GM12874 (cell line): ENCODE measurements around the gene H1-8.

Experiments used
- TF ChIP-seq, protein P1 (sequence below): IDR thresholded peaks from 2 replicates; pipeline ENCODE4 v1.5.1; 2011; ENCODE audit warnings: low read depth, mild to moderate bottlenecking, control low read depth, low read length, moderate library complexity; ENCODE audit not compliant: insufficient read depth

Gene H1-8

DNA sequence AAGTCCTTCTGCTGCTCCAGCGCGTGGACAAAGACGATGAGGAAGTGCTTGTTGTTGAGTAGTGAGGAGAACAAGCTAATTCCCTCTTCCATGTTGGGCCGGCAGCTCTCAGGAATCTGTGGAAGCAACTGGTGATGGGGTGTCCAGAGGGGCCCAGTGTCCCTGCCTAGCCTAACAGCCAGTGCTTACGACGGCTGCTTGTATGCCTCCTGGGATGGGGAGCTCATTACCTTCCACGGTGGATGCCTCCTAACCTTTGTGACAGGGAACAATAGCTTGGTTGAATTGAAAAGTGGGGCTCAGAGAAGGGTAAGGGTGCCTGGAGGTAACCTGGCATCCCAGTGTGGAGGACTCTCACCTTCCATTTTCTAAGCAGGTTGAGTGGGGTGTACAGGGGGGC lies 22.9 kb downstream of the H1-8 start:
- TF ChIP-seq, protein P1, sequence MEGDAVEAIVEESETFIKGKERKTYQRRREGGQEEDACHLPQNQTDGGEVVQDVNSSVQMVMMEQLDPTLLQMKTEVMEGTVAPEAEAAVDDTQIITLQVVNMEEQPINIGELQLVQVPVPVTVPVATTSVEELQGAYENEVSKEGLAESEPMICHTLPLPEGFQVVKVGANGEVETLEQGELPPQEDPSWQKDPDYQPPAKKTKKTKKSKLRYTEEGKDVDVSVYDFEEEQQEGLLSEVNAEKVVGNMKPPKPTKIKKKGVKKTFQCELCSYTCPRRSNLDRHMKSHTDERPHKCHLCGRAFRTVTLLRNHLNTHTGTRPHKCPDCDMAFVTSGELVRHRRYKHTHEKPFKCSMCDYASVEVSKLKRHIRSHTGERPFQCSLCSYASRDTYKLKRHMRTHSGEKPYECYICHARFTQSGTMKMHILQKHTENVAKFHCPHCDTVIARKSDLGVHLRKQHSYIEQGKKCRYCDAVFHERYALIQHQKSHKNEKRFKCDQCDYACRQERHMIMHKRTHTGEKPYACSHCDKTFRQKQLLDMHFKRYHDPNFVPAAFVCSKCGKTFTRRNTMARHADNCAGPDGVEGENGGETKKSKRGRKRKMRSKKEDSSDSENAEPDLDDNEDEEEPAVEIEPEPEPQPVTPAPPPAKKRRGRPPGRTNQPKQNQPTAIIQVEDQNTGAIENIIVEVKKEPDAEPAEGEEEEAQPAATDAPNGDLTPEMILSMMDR, result no peak

DNA sequence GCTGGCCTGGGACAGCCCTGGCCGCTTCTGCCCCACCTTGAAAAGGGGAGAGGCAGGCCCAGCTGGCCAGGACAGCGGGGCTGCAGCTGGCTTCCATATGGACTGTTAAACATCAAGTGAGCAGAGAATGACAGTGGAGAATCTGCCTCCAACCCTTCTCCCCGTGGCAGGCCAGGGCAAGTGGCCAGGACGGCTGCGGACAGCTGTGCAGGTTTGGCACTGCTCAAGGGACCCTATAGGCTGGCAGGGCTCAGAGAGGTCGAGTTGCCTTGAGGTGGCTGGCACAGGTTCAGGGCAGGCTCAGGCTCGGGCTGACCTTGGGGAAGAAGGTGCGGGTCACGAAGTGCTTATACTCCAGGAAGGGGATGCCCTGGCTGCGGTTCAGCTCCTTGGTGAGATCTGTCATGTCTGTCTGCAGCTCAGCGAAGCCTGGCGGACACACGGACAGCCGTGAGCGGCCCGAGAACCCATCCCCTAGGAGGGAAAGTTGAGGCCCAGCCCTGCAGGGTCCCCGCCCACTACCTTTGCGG lies 24.3 kb downstream of the H1-8 start:
- TF ChIP-seq, protein P1, result no peak

DNA sequence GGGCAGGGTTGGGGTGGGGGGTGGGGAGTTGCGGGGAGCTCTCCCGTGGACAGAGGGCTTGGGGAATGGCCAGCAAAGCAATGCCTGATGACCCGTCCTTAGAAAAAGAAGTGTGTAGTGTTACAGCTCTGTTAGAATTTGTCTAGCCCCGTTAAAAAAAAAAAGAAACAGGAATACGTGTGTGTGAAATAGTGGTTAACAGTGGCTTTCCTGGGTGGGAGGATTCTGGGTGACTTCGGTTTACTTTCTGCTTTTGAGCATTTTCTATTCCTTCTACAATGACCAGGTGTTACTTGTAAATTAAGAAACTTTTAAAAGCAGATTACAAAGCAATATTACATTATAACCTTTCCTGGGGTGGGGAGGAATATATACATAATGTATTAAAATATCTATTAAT lies 25.0 kb downstream of the H1-8 start:
- TF ChIP-seq, protein P1, result no peak

DNA sequence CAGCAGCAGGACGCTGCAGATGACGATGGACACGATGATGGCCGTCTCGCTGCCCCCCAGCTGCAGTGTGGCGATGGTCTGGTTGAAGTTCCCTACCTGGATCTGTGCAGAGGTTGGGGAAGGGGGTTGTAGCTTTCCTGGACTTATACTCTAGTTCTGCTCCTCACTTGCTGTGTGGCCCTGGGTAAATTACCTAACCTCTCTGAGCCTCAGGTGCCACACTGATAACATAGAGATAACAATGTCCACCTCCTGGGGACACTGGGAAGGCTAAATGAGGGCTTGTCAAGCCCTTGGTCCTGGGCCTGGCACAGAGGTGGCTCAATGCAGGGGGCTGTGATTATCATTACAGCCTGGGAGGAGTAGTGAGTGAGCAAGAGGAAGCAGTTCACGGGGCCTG lies 26.9 kb downstream of the H1-8 start:
- TF ChIP-seq, protein P1, result no peak

DNA sequence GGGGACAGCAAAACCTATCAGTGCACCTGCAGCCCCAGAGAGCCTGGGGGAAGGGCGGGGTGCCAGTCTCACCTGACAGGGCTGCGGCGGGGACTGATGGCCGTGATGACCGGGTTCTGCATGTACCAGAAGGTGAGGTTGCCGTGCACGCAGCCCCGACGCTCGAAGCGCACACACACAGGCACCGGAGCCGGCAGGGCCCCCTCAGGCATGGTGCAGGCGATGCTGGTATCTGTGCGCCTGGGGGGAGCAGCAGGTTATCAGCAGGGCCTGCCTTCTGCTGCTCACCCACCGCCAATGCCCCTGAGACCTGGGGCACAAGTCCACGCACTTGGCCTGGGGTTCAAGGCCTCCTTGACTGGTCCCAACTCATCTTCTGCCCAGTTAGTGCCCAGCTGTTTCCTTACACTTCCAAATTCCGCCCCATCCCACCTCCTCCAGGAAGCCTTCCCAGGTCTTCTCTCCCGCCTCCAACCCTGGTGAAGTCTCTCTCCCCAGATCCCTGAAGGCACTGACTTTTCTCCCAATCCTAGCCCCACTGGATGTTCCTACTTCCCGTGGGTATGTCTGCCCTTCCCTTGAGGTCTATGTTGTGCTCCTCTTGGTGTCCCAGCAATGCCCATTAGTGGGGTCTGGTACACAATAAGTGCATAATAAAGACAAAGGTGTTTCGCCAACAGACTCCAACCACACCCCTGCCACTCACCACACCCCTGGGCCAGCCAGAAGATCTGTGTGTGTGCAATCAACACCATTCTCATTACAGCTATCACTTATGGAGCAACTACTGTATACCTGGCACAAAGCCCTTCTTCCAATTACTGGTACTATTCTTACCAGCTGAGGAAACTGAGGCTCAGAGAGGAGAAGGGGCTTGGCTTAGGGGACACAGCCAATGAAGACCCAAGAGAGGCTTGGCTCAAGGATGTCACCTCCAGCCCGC lies 28.9 kb downstream of the H1-8 start:
- TF ChIP-seq, protein P1, result no peak

DNA sequence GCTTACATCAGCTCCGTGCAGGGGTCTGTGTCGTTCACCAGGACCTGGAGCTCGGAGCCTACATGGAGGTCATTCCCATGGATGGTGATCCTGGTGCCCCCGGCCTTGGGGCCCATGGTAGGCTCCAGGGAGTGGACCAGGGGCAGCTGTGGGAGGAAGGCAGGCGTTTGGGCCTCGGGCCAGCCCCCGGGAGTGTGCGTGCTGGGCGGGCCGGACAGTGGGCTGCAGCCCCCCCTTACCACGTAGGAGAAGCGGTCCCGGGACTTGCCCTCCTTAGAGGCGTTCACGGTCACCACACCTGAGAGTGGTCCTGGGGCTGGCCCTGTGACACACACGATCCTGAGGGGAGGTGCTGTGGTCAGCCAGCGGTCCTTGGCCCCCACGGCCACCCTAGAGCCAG lies 29.6 kb downstream of the H1-8 start:
- TF ChIP-seq, protein P1, result no peak

DNA sequence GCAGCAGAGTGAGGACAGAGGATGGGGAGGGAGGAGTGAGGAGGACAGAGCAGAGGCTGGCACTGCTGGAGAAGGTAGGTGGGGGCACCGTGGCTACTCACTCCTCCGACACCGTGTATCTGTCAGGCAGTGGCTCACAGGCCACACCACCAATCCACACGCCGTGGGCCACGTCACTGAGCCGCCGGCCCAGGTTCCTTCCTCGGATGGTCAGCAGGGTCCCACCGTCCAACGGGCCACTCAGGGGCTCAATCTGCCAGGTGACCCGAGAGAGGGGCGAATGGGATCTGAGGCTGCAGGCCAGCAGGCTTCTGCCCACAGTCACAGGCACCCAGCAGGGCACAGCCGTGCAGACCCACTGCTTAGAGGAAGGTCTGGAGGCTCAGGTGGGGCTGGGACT lies 30.5 kb downstream of the H1-8 start:
- TF ChIP-seq, protein P1, result no peak
